Spleen (tissue), 11 donors: ENCODE measurements around the gene ZNF235. TPM values are rescaled to one million over a fixed set of nuclear protein-coding genes. Genes with fewer than 3 reads are reported as not detected.

Experiments
- polyA plus RNA-seq, 3 donors: library from polyadenylated mRNA; stranded (reverse); fragments of 200-250 nt; gene quantifications; one replicate each; pipeline ENCODE4 v1.2.1, GENCODE V29; 2013
- small RNA-seq, 4 donors: library from RNA; depleted of rRNA; stranded (forward); fragments of <200 nt; gene quantifications; one replicate each; pipeline ENCODE3, GENCODE V24; 2016
- total RNA-seq, 7 donors: library from RNA; depleted of rRNA in 3 of 7; stranded (reverse); fragments of >200 nt in 3 of 7; fragmentation: NEBNext Ultra II Directional in 4 of 7; extraction: Animal tissue kit (Norgen Biotek cat#: 25700) in 4 of 7; gene quantifications; one replicate each; pipeline versions ENCODE4 v1.1.0 to v1.2.1, GENCODE V29; 2016 to 2021
- donor health status: healthy with polysubstance abuse.
- donor health status: DM: no; HTN: no; CAD: no; lungs with moderate emphysema.
- donor health status: DM: no; HTN: no; CAD: no.
- donor health status: Bipolar disorder and iron deficiency.
- donor health status: healthy.
- donor health status: DM: no; HTN: no; CAD: no.
- donor health status: DM: yes; HTN: yes; CAD: no.

Gene ZNF235
- total and polyA plus RNA-seq, 10 donors = 2.4 to 14.6 (median 9.8) TPM

Small RNA genes within 50 kb of the gene (small RNA-seq; reads per million reads assigned to genes)
- gene NDUFA3P1 = 0 reads per million in 4 donors

Other genes starting within 250 kb of the ZNF235 start
- gene ZNF284, start 232.9 kb downstream of the ZNF235 start, total RNA-seq = 1 to 10 TPM; 1.8 to 3.8 (median 3.0) TPM
- gene ZNF284, start 232.9 kb downstream of the ZNF235 start, polyA plus RNA-seq = 1 to 10 TPM in 1 of 3 donors, under 1 TPM in 2; 0.59 to 1.3 (median 0.82) TPM
- gene ZNF224, start 210.7 kb downstream of the ZNF235 start, total RNA-seq = 10 to 100 TPM; 39.4 to 61.8 (median 49.8) TPM
- 10 to 100 TPM; 15.9 to 26.6 (median 22.6) TPM for gene ZNF224, start 210.7 kb downstream of the ZNF235 start, polyA plus RNA-seq
- 1 to 10 TPM; 5.0 to 9.4 (median 6.6) TPM for gene ZNF225, start 191.6 kb downstream of the ZNF235 start, total RNA-seq
- 1 to 10 TPM; 1.4 to 2.0 (median 1.7) TPM for gene ZNF225, start 191.6 kb downstream of the ZNF235 start, polyA plus RNA-seq
- gene ZNF234, start 163.5 kb downstream of the ZNF235 start, total RNA-seq = 10 to 100 TPM; 12.2 to 17.6 (median 13.8) TPM
- 1 to 10 TPM; 2.2 to 3.9 (median 2.6) TPM for gene ZNF234, start 163.5 kb downstream of the ZNF235 start, polyA plus RNA-seq
- gene ZNF226, start 139.9 kb downstream of the ZNF235 start, total RNA-seq = 10 to 100 TPM; 21.5 to 40.0 (median 29.3) TPM
- 10 to 100 TPM; 14.4 to 20.9 (median 15.8) TPM for gene ZNF226, start 139.9 kb downstream of the ZNF235 start, polyA plus RNA-seq
- gene ZNF227, start 92.5 kb downstream of the ZNF235 start, total RNA-seq = 10 to 100 TPM; 23.0 to 32.6 (median 30.2) TPM
- gene ZNF227, start 92.5 kb downstream of the ZNF235 start, polyA plus RNA-seq = 1 to 10 TPM; 4.7 to 8.1 (median 5.5) TPM
- gene ZNF233, start 45.1 kb downstream of the ZNF235 start, total RNA-seq = 1 to 10 TPM in 6 of 7 donors, under 1 TPM in 1; 0.75 to 2.3 (median 1.4) TPM
- gene ZNF233, start 45.1 kb downstream of the ZNF235 start, polyA plus RNA-seq = under 1 TPM; 0.15 to 0.49 (median 0.42) TPM
- gene ZNF112, start 51.7 kb upstream of the ZNF235 start, total RNA-seq = 1 to 10 TPM; 2.7 to 4.7 (median 3.8) TPM
- gene ZNF112, start 51.7 kb upstream of the ZNF235 start, polyA plus RNA-seq = 1 to 10 TPM in 2 of 3 donors, under 1 TPM in 1; 0.62 to 1.3 (median 1.0) TPM
- gene ZNF285, start 96.6 kb upstream of the ZNF235 start, total RNA-seq = 1 to 10 TPM; 1.0 to 4.2 (median 3.2) TPM
- gene ZNF285, start 96.6 kb upstream of the ZNF235 start, polyA plus RNA-seq = 1 to 10 TPM; 1.4 to 2.9 (median 2.2) TPM
- gene ZNF229, start 143.4 kb upstream of the ZNF235 start, total RNA-seq = 1 to 10 TPM; 1.9 to 7.6 (median 5.6) TPM
- 1 to 10 TPM in 2 of 3 donors, under 1 TPM in 1; 0.83 to 1.5 (median 1.2) TPM for gene ZNF229, start 143.4 kb upstream of the ZNF235 start, polyA plus RNA-seq
- 10 to 100 TPM in 6 of 7 donors, 1 to 10 TPM in 1; 7.3 to 25.0 (median 12.7) TPM for gene ZNF180, start 195.5 kb upstream of the ZNF235 start, total RNA-seq
- 1 to 10 TPM; 4.1 to 5.3 (median 4.3) TPM for gene ZNF180, start 195.5 kb upstream of the ZNF235 start, polyA plus RNA-seq
- not detected for gene CEACAM20, start 224.7 kb upstream of the ZNF235 start, total RNA-seq
- gene CEACAM20, start 224.7 kb upstream of the ZNF235 start, polyA plus RNA-seq = not detected